GM18517 (cell line): ENCODE results near the gene CA10.

Source experiments
- ATAC-seq: cut with Tn5 transposase; IDR thresholded peaks from one replicate; pipeline ENCODE4 v1.9.1; 2021; ENCODE audit warnings: mild to moderate bottlenecking, moderate library complexity; ENCODE audit not compliant: unreplicated experiment

CA10 gene

DNA sequence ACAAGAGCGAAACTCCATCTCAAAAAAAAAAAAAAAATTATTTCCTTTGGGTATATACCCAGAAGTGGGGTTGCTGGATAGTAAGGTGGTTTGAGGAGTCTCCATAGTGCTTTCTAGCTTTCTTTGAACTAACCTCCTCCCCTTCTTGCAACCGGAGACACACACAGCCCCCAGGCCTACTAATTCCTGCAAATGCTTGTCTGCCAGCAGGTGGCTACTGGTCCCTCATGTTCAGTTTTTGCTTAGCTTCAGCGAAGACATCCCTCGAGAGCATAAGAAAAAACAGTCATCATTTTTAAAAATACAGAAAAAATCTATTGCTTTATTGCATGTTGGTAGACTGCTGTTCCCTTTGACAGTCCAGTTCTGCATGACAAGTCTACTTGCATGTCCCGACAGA lies 459.2 kb downstream of the CA10 start:
- no peak for ATAC-seq

DNA sequence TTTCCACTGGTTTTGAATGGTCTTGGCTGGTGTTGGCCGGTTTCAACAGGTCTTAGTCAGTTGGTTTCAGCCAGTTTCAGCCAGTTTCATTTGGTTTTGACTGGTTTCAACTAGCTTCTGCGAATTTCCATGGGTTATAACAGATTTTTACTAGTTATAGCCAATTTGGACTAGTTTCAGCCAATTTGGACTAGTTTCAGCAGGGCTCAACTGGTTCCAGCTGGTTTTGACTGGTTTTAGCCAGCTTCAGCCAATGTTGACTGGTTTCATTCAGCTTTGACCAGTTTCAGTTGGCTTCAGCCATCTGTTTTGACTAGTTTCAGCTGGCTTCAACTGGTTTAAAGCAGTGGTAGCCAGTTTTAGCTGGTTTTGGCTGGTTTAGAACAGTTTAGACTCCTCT lies 465.6 kb downstream of the CA10 start:
- ATAC-seq = no peak

DNA sequence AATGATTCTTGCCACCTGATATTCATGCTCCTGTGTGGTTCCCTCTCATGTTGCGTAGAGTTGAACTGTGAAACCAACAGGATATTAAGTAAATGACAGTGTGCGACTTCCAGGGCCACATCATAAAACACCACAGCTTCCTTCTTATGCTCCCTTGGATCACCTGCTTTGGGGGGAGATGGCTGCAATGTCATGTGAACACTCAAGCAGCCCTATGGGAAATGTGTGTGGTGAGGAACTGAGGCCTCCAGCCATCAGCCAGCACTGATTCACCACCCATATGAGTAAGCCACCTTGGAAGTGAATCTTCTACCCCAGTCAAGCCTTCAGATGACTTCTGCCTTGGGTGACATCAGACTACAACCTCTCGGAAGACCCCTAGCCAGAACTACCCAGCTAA lies 470.6 kb downstream of the CA10 start:
- ATAC-seq = no peak

DNA sequence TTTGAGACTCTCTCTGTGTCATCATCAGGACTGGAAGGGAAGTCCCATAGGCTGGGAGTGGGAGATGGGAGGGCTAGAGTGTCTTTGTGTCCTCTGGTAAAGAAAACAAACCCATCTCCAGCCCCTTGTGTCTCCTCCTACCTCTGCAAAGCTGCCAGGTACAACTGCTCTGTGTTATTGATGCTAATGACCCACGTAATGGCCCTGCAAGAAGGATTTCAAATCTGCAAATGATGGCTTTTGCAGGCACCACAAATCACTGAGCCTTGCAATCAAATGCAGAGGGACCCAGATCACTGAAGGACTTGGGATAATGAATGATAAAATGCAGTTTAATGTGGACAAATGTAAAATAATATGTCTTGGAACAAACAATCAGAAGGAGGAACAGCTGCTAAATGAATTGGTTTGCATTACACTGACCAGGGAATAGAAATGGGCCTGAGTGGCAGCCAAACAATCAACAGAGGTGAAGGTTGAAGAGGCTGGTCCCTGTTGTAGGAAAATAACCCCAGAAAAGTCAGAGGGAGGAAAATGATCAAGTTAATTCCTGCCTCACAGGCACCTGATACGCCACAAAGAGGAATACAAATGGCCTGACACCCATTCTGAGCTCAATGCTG lies 473.1 kb downstream of the CA10 start:
- no peak for ATAC-seq

DNA sequence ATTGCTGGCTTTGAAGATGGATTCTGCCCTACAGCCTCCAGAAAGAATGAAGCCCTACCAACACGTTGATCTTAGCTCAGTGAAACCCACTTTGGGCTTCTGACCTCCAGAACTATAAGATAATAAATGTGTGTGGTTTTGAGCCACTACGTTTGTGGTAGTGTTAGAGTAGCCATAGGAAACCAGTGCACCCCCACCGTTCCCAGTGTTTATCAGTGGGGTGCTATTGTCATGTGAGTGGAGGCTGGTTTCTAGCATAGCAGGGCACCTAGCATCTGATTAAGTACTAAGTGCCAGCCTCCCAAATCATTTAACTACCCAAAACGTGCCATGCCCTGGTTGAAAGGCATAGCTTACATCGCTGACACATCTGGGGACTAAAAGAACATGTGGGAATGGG lies 474.3 kb downstream of the CA10 start:
- no peak for ATAC-seq

DNA sequence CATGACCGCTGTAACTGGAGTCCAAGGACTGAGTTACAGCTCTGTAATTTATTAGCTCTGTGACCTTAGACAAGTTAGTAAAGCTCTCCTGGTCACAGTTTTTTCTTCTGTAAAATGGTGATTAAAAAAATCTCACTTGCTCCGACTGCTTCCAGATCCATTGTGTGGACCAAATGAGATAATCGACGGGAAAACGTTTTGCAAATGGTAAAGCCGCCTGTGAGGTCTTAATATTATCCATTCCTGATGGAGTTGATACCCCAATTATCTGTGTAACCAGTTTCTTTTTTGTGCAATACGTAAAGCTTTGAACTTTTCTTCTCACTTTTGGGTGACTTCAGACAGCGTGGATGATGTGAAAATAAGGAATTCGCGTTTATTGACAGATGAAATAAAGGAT lies 475.2 kb downstream of the CA10 start:
- ATAC-seq = no peak

DNA sequence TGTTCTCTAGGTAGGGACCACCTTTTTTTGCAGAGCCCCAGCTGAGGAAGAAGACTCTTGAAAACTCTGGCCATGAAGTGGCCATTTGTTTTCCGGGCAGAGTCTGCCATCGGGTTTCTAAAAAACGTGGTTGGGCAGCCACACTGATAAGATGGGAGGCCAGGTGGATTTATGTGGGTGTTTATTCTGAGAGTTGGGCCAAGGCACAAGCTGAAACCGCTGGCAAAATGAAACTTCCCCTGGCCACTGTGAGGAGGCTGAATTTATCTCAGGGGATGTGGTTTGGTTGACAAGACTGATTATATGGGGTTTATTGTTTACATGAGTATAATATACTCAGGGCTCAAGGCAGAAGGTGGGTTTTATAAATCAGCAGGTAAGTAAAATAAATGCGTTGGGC lies 476.4 kb downstream of the CA10 start:
- no peak for ATAC-seq

DNA sequence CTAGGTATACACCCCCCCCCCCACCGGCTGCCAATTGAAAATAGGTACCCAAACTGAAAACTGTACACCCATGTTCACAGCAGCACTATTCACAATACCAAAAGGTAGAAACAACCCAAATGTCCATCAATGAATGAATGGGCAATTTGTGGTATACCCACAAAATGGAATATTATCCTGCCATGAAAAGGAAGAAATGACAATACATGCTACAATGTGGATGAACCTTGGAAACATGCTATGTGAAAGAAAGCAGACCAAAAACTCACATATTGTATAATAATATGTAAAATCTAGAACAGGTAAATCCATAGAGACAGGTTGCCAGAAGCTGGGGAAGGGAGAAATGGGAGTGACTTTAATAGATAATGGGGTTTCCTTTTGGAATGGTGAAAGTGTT lies 480.6 kb downstream of the CA10 start:
- ATAC-seq = no peak

DNA sequence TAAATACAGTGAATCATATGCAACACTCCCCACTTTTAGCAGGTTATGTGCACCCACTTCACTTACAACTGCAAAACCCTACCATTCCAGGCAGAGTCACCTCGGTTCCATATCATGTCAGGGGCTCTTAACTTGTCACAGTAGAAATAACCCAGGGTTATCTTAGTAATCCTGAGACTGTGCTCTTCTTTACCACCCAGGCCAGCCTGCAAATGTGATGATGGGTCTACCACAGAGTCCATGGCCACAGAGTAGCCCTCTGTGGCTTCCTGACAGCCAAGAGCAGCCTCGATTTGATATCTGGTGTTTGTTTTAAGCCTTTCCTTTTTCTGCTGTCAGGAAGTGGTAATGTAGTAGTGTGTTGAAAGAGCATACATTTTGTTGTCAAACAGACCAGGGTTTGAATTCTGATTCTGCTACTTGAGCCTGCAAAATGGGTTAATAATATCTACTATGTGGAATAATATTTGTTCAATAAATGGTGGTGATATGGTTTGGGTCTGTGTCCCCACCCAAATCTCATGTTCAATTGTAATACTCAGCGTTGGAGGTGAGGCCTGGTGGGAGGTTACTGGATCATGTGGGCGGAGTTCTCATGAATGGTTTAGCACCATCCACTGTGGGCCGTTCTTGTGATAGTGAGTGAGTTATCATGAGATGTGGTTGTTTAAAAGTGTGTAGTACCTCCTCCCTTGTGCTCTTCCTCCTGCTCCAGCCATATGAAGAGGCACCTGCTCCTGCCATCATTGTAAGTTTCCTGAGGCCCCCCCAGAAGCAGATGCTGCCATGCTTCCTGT lies 481.6 kb downstream of the CA10 start:
- ATAC-seq = no peak

DNA sequence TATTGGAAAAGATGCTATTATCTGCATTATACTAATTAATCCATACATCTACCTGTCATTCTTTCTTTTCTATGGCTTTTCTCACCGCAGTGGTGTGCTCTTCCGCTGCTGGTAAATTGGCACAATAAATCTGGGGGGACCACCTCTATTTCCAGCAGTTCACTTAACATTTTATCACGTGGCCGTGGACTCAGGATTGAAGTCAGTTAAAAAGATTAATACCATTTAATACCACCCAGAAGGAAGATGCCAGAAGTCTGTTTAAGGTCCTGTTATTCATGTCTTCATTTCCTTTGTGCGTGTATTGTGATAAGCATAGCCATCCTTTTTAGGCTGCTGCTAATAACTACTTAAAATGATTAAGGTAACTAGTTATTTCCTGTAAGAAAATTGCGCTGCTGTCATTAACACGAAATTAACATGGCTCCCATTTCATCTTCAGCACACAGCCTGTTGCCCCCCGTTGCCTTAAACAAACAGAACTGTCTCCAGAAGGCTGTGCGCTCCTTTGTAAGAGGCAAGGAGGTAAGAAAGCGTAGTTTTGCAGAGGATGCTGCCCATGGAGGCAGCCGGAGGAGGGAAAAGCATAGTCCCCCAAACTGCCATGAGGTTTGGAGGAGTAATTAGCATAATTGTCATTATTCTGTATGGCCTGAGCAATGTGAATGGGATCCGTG lies 483.8 kb downstream of the CA10 start:
- no peak for ATAC-seq

DNA sequence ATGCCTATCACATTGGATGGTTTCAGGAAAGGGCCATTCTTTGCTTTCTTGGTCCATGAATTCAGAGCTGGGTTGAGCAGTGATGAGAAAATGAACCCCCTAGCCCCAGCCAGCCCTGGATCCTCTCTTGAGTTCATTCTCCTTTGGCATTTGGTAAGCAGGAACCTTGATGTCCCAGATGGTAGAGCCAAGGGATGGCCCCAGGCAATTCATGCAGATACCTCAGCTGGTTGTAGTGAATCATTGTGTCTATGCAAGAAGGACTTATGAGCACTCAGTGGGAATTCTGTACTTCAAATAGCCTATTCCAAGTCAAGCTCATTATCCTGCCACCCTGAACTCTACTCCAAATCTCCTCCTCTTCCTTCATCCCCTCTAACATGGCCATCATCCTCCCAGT lies 485.4 kb downstream of the CA10 start:
- ATAC-seq = no peak

DNA sequence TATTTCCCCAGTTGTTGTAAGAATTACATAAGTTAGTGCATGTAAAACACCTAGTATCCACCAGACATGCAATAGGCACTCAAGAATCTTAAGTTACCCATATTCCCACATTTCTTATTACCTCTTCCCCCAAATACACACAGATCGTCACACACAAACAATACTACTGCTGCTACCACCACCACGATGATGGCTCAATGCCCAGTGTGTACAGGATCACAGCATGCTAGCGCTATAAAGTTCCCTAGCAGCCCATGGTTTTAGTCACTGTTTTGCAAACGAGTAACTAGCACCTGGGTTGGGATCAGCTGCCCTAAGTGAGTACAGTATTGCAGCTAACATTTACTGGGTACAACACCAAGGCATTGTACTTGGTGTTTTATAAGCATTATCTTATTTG lies 486.4 kb downstream of the CA10 start:
- ATAC-seq = no peak

DNA sequence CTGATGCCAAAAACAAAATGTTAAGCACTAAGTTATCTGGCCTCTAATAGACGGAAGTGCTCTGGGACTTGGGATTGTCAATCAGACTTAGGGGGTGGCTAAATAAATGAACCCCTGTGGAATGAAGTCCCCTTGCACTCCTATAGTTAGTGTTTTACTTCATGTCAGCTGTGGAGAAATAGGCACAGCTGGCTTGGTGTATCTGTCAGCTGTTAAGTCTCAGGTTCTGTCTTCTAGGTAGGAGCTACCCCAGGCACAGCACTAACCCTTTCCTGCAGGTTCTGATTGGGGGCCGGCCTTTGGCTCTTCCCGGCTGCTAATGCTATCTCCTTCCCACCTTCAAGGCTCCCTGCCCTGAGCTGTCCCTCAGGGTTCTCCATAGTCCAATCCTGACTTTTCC lies 487.6 kb downstream of the CA10 start:
- no peak for ATAC-seq

DNA sequence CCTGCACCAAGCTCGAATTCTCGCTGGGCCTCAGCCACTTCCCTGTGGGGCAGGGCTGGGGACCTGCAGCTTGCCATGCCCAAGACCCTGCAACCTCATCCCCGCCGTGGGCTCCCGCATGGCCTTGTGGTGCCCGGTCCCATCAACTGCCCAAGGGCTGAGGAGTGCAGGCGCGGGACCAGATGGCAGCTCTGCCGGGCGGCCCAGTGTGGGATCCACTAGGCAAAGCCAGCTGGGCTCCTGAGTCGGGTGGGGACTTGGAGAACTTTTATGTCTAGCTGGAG lies 489.6 kb downstream of the CA10 start:
- ATAC-seq = no peak

DNA sequence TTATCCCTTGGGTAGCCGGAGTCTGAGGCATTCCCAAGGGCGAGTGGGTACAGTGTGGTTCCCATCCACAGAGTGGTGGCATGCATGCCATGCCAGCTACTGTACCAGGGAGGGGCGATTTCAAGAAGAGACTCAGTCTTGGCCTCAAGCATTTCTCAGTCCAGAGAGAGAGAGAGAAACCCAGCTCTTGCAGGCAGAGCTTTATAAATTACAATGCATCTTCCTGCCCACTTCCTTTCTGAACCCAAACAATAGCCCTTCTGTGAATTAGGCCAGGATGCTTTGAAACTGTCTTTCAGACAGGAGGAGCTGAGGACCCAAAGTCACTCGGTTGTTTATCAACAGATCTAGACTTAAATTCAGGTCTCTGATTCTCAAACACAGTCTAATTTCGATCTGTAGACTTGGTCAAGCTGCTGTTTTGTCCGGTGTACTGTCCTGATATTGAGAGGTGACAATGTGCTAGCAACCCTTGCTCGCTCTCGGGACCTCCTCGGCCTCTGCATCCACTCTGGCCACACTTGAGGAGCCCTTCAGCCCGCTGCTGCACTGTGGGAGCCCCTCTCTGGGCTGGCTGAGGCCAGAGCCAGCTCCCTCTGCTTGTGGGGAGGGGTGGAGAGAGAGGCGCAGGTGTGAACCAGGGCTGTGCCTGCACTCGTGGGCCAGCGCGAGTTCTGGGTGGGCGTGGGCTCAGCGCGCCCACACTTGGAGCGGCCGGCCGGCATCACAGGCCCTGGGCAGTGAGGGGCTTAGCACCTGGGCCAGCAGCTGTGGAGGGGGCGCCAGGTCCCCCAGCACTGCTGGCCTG lies 490.2 kb downstream of the CA10 start:
- no peak for ATAC-seq

DNA sequence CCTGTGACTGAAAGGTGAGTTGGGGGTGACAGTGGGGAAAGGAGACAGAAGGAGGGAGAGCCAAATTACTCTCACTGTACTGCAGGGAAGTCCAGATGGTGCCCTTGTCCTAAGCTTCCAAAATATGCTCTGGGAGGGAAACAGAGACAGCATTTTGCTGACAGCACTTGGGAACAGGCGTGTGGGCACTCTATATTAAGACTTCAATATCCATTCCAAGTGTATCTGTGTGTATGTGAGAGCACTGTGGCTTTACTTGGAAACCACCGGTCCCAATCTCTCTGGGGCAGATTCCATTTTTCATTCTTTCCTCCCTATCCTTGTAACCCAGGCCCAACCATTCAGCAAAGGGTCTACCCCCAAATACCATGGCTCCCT lies 490.8 kb downstream of the CA10 start:
- ATAC-seq = no peak

DNA sequence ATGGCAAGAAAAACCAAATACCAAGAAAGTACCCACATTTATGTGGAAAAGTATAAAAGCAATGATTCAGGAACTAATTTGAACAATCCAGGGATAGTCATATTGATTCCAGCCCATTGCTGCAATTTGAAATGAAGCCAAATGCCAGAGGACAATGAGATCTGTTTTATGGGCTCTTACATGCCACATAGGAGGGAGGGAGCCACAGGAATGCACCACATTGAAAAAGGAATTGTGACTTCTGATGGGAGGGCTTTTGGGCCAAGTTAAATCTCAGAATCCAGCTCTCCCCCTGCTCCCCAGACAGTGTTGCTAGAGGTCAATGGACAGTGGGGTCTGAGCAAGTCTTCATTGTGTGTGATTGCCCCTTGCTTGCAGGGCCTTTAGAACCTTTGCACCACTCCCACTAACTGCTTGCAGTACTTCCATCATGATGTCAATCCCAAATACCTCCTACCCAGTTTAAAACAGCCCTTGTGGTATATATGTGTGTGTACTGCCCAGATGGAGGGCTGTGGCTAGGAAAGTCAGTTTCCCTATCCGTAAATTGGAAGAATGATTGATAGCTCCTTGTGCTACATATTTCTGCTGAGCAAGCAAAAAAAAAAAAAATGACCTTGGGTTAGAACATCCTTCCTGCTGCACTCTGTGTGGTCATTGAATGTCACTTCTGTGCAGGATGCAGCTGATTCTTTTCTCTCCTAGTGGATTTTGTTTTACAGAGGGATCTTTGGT lies 491.4 kb downstream of the CA10 start:
- ATAC-seq = no peak

DNA sequence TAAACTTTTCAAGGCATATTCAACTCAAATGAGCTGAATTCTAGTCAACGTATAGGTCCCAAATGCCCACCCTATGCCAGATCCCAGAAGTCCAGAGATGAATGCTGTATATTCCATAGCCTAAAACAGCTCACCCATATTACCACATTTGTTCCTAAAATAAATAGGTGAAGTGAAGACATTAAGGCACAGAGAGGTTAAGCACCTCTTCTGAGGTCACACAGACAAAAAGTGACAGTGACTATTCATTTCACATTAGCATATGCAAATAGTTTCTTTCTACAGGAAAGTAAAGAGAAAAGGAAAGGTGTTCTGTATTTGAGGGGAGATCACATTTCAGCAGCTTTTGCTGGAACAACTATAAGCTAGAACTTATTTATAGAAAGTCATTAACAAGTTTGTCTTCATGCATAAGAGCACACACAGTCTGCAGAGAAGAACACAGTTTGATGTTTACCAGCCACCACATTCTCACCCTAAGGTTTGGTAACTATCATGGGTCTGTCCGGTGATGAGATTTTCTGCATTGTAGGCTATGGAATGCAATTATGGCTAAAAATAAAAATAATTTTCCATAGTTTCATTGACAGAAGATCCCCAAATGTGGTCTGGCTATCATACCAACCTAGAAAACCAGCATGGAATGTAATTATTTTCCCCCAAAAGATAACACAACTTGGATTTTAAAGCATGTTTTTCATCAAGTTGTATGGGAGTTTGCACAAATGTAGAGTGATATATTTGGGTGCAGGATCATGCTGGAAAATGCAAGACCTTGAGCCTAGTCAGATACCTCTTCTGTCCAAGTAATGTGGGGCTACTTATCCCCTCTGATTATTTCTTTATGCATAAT lies 496.1 kb downstream of the CA10 start:
- no peak for ATAC-seq

DNA sequence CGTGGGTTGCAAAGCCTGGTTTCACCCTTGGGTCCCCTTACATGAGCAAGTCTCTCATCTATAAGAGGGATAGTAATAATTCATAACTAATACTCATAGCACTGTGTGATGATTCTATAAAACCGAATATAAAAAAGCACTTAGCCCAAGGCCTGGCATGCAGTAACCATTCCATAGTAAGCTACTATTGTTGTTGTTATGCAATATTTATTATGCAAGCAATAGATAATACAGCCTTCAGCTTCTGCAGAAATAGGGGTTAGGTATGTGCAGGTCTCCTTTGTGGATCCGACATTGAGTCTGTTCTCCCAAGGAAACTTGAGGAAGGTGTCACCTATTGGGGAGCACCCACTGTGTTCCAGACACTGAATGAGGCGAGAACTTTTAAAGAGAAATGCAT lies 497.1 kb downstream of the CA10 start:
- ATAC-seq = no peak

DNA sequence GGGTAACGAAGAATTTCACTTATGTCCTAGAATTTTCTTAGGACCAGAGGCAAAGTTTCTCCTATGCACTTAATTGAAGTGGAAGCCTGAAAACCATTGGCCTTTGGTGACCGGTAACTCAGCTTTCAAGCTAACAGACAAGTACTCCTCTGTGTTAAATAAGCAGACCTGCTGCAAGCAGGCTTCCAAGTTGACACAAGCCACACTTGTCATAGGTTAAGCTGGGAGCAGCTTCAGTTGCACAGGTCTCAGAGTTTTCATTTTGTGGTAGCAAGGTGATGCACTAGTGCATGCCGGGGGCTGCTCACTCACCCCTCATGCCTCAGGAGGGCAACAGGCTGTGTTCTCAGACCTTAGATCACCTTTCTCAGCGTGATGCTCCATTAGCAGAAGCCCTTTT lies 498.2 kb downstream of the CA10 start:
- no peak for ATAC-seq
